Stimulated activated CD4-positive, alpha-beta T cell treated with anti-CD3 and anti-CD28 coated beads, Interleukin-15, amount 100 ng/mL, for 24 hours (primary cell): ENCODE results near the gene INHBC.
A peak's percentile ranks its signal among the peaks of the same experiment; 100 is the strongest.
"Not testable (repeated sequence)": the region's sequence is repeated elsewhere in the genome, so short reads cannot be mapped to it uniquely, and the experiment has no call there.

Experiments used
- DNase-seq: peaks from one replicate; pipeline ENCODE4 v3.0.0-alpha.2; 2020

The INHBC gene

GRCh38 chr12:57430112-57430930 lies 4.3 kb upstream of the INHBC start:
- no peak for DNase-seq

GRCh38 chr12:57430931-57431566 lies 3.5 kb upstream of the INHBC start, which contains the start of gene R3HDM2:
Gene R3HDM2 (minus strand): TSS chr12:57431043. CDS start chr12:57310428, 120,615 bp downstream.
- peak; percentile 98 for DNase-seq

- no peak for DNase-seq
Measured at GRCh38 chr12:57431654-57432188, 2.9 kb upstream of the INHBC start.

GRCh38 chr12:57433370-57433769 lies 1.2 kb upstream of the INHBC start:
- DNase-seq, result no peak

GRCh38 chr12:57435293-57435692 lies 709 bp downstream of the INHBC start:
- DNase-seq, result no peak

GRCh38 chr12:57438400-57438799 lies 3.8 kb downstream of the INHBC start:
- no peak for DNase-seq

GRCh38 chr12:57439762-57440266 lies 5.2 kb downstream of the INHBC start:
- no peak for DNase-seq

- not testable (repeated sequence) for DNase-seq
Measured at GRCh38 chr12:57441393-57441792, 6.8 kb downstream of the INHBC start.

- no peak for DNase-seq
Measured at GRCh38 chr12:57441846-57442427, 7.4 kb downstream of the INHBC start.

- DNase-seq, result not testable (repeated sequence)
Measured at GRCh38 chr12:57444337-57444736, 9.8 kb downstream of the INHBC start.

- no peak for DNase-seq
Measured at GRCh38 chr12:57444744-57445143, 10.2 kb downstream of the INHBC start.

GRCh38 chr12:57446292-57446960 lies 11.8 kb downstream of the INHBC start:
- DNase-seq, result no peak

GRCh38 chr12:57448669-57449068 lies 14.1 kb downstream of the INHBC start:
- DNase-seq, result no peak

GRCh38 chr12:57449375-57449774 lies 14.8 kb downstream of the INHBC start:
- no peak for DNase-seq

- DNase-seq, result no peak
Measured at GRCh38 chr12:57450057-57450456, 15.5 kb downstream of the INHBC start.

- DNase-seq, result no peak
Measured at GRCh38 chr12:57451233-57451778, 16.7 kb downstream of the INHBC start.

GRCh38 chr12:57452181-57452936 lies 17.8 kb downstream of the INHBC start:
- peak; percentile 60 for DNase-seq

GRCh38 chr12:57452937-57453509 lies 18.4 kb downstream of the INHBC start:
- DNase-seq, result peak; percentile 75

- no peak for DNase-seq
Measured at GRCh38 chr12:57454213-57454565, 19.6 kb downstream of the INHBC start.

- DNase-seq, result no peak
Measured at GRCh38 chr12:57454566-57455373, 20.2 kb downstream of the INHBC start, which contains the start of gene INHBE. Gene INHBE (plus strand): TSS chr12:57455307. CDS start chr12:57455537, 230 bp downstream.
